Nephron progenitor cell (in vitro differentiated cells): Measurements from ENCODE around the gene PRRT2.

ENCODE experiments used
- DNase-seq: peaks from one replicate; pipeline ENCODE4 v3.0.0; 2021
- H3K27ac Mint-ChIP-seq: 2 replicates; pipeline ENCODE4 v1.8.0; 2021; ENCODE audit warnings: mild to moderate bottlenecking, moderate library complexity, mixed read lengths
- H3K27me3 Mint-ChIP-seq: 2 replicates; pipeline ENCODE4 v1.8.0; 2021; ENCODE audit warnings: mild to moderate bottlenecking, low read depth, mixed read lengths; ENCODE audit not compliant: poor library complexity
- H3K36me3 Mint-ChIP-seq: 2 replicates; pipeline ENCODE4 v1.8.0; 2021; ENCODE audit warnings: low read depth, mixed read lengths
- H3K4me1 Mint-ChIP-seq: 2 replicates; pipeline ENCODE4 v1.8.0; 2021; ENCODE audit warnings: mixed read lengths
- H3K4me3 Mint-ChIP-seq: 2 replicates; pipeline ENCODE4 v1.8.0; 2021; ENCODE audit warnings: mild to moderate bottlenecking, moderate library complexity, mixed read lengths
- H3K9me3 Mint-ChIP-seq: 2 replicates; pipeline ENCODE4 v1.8.0; 2021; ENCODE audit warnings: mild to moderate bottlenecking, moderate library complexity, mixed read lengths
- CTCF ChIP-seq: fragments of 200-600 bp; sonication (generic); IDR thresholded peaks from 2 replicates; pipeline ENCODE4 v1.5.0; 2021; ENCODE audit warnings: antibody characterized with exemption

PRRT2 gene

GRCh38 chr16:29843931-29844330 is 31.9 kb downstream of the PRRT2 start:
- no peak for DNase-seq
- no peak overlapping the region for H3K4me3 Mint-ChIP-seq

GRCh38 chr16:29844575-29845331 is 32.8 kb downstream of the PRRT2 start:
- TF ChIP-seq CTCF: no peak
- no peak overlapping the region for H3K27ac Mint-ChIP-seq
- H3K4me3 Mint-ChIP-seq: no peak overlapping the region
- H3K36me3 Mint-ChIP-seq: no peaks in the 10 kb centered on the region
- H3K9me3 Mint-ChIP-seq: no peaks in the 10 kb centered on the region
- H3K27me3 Mint-ChIP-seq: peaks cover 36% of the 10 kb centered on the region
- peaks cover 20% of the 10 kb centered on the region for H3K4me1 Mint-ChIP-seq
- DNase-seq: no peak

More at GRCh38 chr16:29843931-29844330, 31.9 kb downstream of the PRRT2 start:
- no peak for TF ChIP-seq CTCF
- Mint-ChIP-seq H3K27me3 (peaks cover 38% of the 10 kb centered on the region), H3K36me3 (no peaks in the 10 kb centered on the region), H3K4me1 (peaks cover 12% of the 10 kb centered on the region), H3K9me3 (no peaks in the 10 kb centered on the region), H3K27ac (no peak overlapping the region)

DNA sequence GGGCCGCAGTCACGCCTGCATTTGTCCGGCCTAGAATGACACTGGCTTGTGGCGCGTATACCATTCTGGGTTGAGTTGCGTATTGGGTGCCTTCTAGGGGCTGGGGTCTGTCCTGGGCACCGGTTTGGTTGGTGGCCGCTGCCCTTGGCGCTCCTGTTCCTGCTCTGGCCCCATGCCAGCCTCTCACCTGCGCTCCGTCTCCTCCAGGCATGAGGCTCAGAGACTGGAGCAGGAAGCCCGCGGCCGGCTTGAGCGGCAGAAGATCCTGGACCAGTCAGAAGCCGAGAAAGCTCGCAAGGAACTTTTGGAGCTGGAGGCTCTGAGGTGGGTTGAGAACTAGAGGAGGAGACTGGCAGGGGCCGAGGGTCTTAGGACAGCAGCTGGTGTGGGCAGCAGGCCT is 33.7 kb downstream of the PRRT2 start:
- DNase-seq: no peak
- no peak for TF ChIP-seq CTCF
- Mint-ChIP-seq H3K27ac (peak overlapping the region; percentile 16), H3K4me1 (peaks cover 25% of the 10 kb centered on the region), H3K4me3 (no peak overlapping the region), H3K27me3 (peaks cover 35% of the 10 kb centered on the region), H3K9me3 (no peaks in the 10 kb centered on the region), H3K36me3 (no peaks in the 10 kb centered on the region)

GRCh38 chr16:29848420-29849297 is 36.7 kb downstream of the PRRT2 start:
- peak; percentile 67 for TF ChIP-seq CTCF
- Mint-ChIP-seq H3K4me1 (peaks cover 21% of the 10 kb centered on the region), H3K9me3 (no peaks in the 10 kb centered on the region), H3K4me3 (no peak overlapping the region), H3K27ac (no peak overlapping the region), H3K36me3 (no peaks in the 10 kb centered on the region), H3K27me3 (peaks cover 34% of the 10 kb centered on the region)
- DNase-seq: peak; percentile 67

GRCh38 chr16:29849505-29849904 is 37.5 kb downstream of the PRRT2 start:
- H3K4me3 Mint-ChIP-seq: no peak overlapping the region
- DNase-seq: peak; percentile 30
- no peak overlapping the region for H3K27ac Mint-ChIP-seq

More at GRCh38 chr16:29849505-29849904, 37.5 kb downstream of the PRRT2 start:
- Mint-ChIP-seq H3K9me3 (no peaks in the 10 kb centered on the region), H3K4me1 (peaks cover 21% of the 10 kb centered on the region), H3K27me3 (peaks cover 38% of the 10 kb centered on the region), H3K36me3 (no peaks in the 10 kb centered on the region)
- TF ChIP-seq CTCF: no peak
